GM11168 (cell line): ENCODE data around the gene TNRC6C.
"Not testable (repeated sequence)": the region's sequence is repeated elsewhere in the genome, so short reads cannot be mapped to it uniquely, and the experiment has no call there.

ENCODE experiments used
- in situ Hi-C: fragments of 300-500 bp; cut with MboI; formaldehyde crosslinking; loops from one replicate; pipeline ENCODE4 v1.12.0; 2022; ENCODE audit warnings: low sequenced_read_pairs; ENCODE audit not compliant: unreplicated experiment

Gene TNRC6C

DNA sequence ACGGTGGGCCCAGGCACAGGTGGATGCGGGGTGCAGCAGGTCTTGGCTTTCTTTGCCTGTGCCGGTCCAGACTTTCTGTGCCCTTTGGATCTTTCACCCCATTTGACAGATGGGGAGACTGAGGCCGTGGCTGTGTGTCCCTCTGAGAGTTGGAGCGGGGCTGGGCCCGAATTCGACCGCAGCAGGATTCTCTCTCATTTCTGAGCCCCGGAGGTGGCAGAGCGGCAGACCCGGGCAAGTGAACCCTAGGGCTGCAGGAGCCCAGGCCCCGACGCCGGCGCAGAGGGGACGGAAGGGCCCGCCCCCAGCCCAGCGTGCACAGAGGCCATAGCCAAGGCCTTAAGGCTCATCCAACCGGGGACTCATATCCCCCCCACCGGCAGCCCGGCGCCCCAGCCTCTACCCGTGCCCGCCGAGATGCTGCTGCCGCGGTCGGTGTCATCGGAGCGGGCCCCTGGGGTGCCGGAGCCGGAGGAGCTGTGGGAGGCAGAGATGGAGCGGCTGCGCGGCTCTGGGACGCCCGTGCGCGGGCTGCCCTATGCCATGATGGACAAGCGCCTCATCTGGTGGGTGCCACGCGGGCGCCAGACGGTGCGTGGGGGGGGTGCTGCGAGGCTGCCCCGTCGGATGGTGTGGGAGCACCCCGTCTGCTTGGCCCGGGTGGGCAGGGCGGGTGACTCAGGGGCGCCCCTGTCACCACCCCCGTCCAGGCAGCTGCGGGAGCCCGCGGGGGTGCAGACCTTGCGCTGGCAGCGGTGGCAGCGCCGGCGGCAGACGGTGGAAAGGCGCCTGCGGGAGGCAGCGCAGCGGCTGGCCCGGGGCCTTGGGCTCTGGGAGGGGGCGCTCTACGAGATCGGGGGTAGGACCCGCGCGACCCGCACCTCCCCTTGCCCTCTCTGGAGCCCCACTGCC is 172.9 kb downstream of the TNRC6C start:
- in situ Hi-C loops = loop anchor here (5.0 kb wide), 1 partner anchor 41 kb away; no protein-coding TSS in a partner anchor

DNA sequence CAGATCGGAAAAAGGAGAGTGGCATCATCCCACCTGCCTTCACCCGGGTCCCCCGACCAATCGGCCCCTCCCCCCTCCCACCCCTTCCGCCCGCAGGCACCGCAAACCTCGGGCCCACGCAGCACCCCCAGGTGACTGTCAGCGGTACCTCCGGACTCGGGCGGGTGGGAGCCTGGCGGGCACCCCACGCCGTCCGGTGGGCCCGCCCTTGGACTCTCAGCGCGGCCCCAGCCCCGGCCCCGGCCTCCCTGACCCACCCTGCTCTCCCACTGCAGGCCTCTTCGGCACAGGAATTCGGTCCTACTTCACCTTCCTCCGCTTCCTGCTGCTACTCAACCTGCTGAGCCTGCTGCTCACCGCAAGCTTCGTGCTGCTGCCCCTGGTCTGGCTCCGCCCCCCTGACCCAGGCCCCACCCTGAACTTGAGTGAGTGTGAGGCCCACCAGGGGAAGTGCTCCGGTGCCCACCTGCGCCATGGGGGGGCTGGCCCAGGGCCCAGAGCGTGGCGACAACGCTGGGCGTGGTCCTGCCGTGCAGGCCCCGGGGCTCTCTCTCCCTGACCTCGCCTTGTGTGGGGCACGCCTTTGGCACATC is 173.7 kb downstream of the TNRC6C start:
- in situ Hi-C loops = loop anchor here (5.0 kb wide), 1 partner anchor 40 kb away; no protein-coding TSS in a partner anchor

DNA sequence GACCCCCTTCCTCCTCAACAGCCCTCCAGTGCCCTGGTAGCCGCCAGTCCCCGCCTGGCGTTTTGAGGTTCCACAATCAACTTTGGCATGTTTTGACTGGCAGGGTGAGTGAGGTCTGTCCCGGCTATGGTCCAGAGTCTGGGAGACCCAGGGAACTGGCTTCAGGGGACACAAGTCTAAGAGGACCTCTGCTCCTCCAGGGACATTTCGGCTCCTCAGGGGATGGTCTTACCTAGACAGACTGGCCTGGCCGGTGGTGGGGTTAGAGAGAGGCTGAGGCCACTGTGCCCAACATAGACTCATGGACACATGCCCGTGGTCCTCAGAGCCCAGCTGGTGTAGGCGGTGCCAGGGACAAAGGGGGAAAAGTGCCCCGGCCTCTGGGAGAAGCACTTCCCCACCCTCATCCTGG is 174.3 kb downstream of the TNRC6C start:
- in situ Hi-C loops = loop anchor here (5.0 kb wide), 1 partner anchor 40 kb away; no protein-coding TSS in a partner anchor

- in situ Hi-C loops = loop anchor here (5.0 kb wide), 1 partner anchor 39 kb away; no protein-coding TSS in a partner anchor
Measured at GRCh38 chr17:78133179-78133951, 174.9 kb downstream of the TNRC6C start.

DNA sequence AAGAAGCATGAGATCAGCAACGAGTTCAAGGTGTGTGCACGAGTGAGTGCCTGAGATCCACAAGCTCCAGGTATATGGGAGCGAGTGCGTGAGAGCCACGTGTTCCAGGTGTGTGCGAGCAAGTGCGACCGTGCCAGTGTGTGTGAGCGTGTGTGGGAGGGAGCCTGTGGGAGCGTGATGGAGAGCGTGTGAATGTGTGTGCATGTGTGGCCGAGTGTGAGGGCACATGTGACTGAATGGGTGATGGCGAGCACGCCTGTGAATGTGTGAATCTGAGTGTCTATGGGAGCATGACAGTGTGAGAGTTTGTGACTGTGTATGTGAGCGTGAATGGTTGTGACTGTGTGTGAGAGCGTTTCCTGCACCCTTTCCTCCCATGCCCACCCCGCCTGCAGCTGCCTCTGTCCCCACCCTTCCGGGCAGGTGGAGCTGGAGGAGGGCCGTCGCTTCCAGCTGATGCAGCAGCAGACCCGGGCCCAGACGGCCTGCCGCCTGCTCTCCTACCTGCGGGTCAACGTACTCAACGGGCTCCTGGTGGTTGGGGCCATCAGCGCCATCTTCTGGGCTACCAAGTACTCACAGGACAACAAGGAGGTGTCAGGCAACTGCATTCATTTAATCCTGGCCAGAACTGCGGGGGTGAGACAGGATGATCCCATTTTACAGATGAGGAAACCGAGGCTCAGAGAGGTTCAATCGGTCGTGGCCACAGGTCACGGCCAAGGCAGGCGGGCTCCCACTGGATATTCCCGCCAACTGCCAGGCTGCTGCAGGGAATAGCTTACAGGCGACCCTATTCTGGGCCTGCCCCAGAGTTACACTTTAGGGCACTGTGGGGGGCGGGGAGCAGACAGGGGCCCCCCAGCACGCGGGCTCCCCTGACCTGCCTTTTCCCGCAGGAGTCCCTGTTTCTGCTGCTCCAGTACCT is 175.7 kb downstream of the TNRC6C start:
- in situ Hi-C loops = loop anchor here (5.0 kb wide), 1 partner anchor 38 kb away; no protein-coding TSS in a partner anchor

- in situ Hi-C loops = loop anchor here (5.0 kb wide), 1 partner anchor 37 kb away; no protein-coding TSS in a partner anchor
Measured at GRCh38 chr17:78134899-78135385, 176.4 kb downstream of the TNRC6C start.

- in situ Hi-C loops = no loop called here
Measured at GRCh38 chr17:78135858-78136500, 177.5 kb downstream of the TNRC6C start.

DNA sequence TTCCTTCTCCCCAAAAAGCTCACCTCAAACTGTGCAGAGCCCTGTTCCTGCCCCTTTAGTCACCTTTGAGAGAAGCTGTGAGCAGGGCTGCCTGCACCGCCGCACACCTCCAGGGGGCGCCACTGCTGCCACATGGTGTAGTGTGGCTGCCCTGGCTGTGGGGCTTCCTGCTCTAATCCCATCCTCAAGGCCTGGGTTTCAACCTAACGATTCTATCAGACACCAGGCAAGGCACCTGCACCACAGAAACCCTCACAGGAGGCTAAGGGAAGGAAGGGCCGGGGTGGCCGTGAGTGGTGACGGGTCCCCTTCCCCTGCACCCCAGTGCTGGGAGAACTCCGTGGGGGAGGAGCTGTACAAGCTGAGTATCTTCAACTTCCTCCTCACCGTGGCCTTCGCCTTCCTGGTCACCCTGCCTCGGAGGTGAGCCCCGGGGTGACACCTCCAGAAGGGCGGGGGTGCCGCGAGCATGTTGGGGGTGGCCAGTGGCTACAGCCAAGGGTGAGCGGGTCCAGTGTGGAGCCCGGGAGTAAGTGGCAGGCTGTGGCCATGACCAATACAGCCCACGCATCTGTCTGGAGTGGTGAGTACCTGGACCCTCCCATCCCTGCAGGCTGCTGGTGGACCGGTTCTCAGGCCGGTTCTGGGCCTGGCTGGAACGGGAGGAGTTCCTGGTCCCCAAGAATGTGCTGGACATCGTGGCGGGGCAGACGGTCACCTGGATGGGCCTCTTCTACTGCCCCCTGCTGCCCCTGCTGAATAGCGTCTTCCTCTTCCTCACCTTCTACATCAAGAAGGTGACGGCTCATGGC is 179.1 kb downstream of the TNRC6C start:
- in situ Hi-C loops = no loop called here

- in situ Hi-C loops = no loop called here
Measured at GRCh38 chr17:78138204-78139060, 179.9 kb downstream of the TNRC6C start.

DNA sequence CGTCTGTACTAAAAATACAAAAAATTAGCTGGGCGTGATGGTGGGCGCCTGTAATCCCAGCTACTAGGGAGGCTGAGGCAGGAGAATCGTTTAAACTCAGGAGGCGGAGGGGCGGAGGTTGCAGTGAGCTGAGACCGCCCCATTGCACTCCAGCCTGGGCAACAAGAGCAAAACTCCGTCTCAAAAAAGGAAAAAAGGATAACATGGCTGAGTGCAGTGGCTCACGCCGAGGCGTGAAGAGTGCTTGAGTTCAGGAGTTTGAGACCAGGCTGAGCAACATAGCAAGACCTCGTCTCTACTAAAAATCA is 181.3 kb downstream of the TNRC6C start:
- in situ Hi-C loops = not testable (repeated sequence)

DNA sequence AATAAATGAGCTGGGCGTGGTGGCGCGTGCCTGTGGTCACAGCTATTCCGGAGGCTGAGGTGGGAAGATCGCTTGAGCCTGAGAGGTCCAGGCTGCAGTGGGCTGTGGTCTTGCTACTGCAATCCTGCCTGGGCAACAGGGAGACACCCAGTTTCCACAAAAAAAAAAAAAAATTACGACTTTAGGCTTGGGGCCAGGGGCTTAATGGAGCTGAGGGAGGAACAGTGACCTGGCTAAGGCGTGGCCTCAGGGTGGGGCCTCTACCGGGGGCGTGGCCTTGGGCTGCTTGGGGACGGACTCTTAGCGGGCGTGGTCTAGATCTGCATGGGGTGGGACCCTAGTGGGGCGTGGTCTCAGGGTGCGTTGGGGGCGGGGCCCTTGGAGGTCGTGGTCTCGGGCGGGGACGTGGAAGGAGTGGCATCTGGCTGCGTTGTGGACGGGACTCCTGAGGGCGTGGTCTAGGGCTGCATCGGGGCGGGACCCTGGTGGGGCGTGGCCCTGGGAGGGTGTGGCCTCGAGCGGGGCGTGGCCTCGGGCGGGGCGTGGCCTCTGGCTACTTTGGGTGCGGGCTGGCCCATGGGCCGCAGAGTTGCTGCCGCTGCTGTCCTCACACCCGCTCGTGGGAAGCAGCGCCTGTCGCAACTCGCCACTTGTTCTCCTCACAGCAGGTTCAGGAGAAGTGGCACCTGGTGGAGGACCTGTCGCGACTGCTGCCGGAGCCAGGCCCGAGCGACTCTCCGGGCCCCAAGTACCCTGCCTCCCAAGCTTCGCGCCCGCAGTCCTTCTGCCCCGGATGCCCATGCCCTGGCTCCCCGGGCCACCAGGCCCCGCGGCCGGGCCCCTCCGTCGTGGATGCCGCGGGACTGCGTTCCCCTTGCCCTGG is 181.9 kb downstream of the TNRC6C start:
- in situ Hi-C loops = no loop called here

- in situ Hi-C loops = no loop called here
Measured at GRCh38 chr17:78141437-78142118, 183.1 kb downstream of the TNRC6C start.

DNA sequence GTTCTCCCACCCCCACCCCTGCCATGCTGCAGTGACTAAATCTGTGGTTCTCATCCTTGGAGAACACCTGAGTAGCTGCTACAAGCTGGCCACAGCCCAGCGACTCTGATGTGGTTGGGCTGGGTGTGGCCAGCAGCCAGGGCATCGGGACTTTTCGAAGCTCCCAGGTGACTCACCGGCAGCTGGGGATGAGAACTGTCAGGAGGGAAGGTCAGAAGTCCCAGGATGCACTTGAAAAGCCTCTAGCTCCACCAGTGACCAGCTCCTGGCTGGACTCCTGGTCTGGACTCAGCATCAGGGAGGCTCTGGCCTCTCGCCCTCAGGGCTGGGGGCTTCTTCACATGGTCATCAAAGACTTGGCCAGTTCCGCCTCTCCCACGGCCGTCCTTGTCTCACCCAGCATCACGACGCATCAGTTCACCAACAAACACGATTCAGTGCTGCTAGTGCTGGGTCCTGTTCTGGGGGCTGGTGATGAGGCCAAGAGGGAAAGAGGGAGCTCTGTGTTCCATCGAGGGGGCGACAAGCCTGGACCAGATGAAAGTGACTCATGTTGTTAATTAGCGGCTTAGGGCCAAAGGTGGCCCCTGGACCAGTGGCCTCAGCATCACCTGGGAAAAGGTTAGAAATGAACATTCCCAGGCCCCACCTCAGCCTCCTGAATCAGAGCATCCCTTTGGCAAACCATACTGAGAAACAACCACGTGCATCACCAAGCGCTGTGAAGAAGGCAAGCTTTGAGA is 183.8 kb downstream of the TNRC6C start:
- in situ Hi-C loops = no loop called here

DNA sequence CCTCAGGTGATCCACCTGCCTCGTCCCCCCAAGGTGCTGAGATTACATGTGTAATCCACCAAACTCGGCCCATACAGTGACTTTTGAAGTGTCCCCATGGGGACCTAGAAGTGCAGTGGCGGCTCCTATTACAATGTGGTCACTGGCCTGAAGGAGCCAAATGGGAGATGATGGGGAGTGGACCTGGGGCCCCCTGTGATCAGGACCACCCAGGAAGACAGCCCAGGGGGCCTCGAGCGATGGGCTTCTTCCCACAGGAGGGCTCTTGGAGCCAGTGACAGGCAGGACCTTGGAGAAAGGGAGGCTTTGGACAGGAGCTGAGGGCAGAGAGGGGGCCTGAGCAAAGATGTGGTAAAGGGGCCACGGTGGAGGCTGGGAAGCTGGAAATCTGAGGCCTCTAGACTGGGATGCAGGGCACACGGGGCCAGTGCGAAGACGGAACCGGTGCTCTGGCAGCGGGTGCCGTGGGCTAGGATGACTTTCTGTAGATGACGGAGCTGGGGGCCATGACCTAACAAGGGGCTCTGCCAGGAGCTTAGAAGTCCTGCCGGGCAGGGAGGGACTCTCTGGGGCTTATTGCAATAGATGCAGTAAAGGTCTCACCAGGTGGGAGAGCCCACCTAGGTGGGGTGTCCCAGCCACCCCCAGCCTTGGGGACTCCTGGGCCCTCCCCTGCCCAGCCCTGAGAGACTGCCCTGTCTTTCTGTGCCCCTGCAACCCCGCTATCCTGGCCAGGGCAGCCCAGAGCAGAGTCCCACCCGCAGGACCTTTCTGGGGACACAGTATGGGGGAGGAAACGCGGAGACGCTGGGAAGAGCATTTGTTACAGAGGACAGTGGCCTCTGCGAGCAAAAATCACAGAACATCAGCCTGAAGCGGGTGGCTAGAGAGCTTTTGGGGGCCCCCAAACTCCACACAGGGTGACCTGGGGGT is 185.0 kb downstream of the TNRC6C start:
- in situ Hi-C loops = no loop called here
